NCI-H2196 (cell line): Measurements from ENCODE around the gene ACLY.
"Not testable (repeated sequence)": the region's sequence is repeated elsewhere in the genome, so short reads cannot be mapped to it uniquely, and the experiment has no call there.

ENCODE experiments used
- DNase-seq: peaks from one replicate; lab custom pipeline; 2025; ENCODE audit not compliant: unreplicated experiment; lab: John Stamatoyannopoulos, UW

Gene ACLY

GRCh38 chr17:41873559-41874292, 45.0 kb downstream of the ACLY start:
- DNase-seq = no peak

GRCh38 chr17:41871789-41872188, 47.0 kb downstream of the ACLY start:
- DNase-seq = no peak

GRCh38 chr17:41870627-41871026, 48.1 kb downstream of the ACLY start:
- no peak for DNase-seq

DNA sequence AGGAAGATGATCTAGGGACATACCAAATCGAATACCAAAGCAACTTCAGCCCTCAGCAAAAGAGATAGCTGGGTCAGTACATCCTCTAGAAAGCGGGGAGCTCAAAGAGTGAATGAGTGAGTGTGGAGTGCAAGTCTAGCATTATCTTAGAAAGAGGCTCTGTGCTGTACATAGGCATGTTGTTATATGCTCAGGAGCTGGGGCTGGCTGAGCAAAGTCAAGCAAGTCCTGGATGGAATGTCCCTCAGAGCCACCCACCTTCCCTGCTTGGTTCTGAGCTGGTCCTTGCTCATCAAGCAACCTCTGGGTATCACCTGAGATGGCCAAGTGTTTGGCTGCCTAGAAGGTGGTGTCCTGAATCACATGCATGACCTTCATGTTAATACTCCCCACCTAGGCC, 48.7 kb downstream of the ACLY start:
- no peak for DNase-seq

- no peak for DNase-seq
Measured at GRCh38 chr17:41869426-41869825, 49.3 kb downstream of the ACLY start.

- DNase-seq = no peak
Measured at GRCh38 chr17:41868568-41868967, 50.2 kb downstream of the ACLY start.

- DNase-seq = no peak
Measured at GRCh38 chr17:41865596-41865893, 53.2 kb downstream of the ACLY start.

GRCh38 chr17:41864836-41865595, 53.7 kb downstream of the ACLY start, which contains the start of gene KLHL11:
Gene KLHL11 (minus strand): TSS chr17:41865423. CDS start chr17:41865370, 53 bp downstream.
- DNase-seq = peak; percentile 74

DNA sequence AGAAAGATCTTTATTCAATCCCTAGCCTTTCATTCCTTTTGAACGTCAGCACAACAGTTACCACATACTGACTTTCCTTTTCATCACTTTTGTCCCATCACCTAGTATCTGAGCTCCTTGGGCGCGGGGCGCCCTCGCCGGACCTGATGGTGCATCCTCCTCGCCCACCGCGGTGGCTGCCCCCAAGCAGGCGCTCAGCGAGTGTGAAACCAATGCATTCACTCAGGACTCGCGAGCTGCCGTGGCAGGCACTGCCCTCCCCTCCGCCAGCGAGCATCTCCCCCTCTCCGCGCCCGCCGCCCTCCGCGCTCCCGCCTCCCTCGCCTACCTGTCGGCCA, 54.3 kb downstream of the ACLY start:
- DNase-seq = no peak

GRCh38 chr17:41863074-41863848, 55.5 kb downstream of the ACLY start:
- no peak for DNase-seq

DNA sequence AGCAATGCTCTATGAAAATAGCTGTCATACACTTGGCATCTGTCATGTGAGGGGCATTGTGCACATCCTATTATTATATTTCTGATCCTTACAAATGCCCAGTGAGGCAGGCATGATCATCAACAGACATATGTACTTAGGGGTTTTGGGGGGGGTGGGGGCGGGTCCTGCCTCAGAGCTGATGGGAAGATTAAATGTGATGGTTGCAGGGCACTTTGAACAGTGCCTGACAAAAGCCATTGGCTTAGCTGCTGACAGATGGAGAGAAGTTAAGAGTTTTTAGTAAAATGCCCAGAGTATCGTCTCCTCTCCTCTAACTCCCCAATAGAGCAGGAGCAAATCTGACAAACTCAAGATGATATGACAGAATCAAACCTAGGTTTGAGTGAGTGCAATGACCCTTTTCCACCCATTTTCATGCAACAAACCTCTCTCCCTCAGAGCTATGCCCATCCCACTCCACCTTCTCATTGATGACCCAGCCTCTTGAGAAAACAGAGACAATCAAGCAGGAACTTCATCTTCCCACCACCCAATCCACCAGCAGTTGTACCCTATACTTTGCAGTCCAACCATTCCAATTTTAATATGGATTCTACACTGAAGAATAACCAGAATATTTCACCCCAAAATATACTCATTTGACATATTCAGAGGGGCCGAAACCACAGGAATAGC, 58.4 kb downstream of the ACLY start:
- DNase-seq = no peak

DNA sequence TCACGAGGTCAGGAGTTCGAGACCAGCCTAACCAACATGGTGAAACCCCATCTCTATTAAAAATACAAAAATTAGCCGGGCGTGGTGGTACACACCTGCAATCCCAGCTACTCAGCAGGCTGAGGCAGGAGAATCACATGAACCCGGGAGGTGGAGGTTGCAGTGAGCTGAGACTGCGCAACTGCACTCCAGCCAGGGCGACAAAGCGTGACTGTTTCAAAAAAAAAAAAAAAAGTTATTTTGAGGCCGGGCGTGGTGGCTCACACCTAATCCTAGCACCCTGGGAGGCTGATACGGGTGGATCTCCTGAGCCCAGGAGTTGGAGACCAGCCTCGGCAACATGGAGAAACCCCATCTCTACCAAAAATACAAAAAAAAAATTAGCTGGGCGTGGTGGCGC, 67.4 kb downstream of the ACLY start:
- not testable (repeated sequence) for DNase-seq

- DNase-seq = no peak
Measured at GRCh38 chr17:41849251-41849990, 69.3 kb downstream of the ACLY start.

GRCh38 chr17:41848788-41849187, 70.0 kb downstream of the ACLY start:
- no peak for DNase-seq

- DNase-seq = no peak
Measured at GRCh38 chr17:41844971-41845370, 73.8 kb downstream of the ACLY start.

DNA sequence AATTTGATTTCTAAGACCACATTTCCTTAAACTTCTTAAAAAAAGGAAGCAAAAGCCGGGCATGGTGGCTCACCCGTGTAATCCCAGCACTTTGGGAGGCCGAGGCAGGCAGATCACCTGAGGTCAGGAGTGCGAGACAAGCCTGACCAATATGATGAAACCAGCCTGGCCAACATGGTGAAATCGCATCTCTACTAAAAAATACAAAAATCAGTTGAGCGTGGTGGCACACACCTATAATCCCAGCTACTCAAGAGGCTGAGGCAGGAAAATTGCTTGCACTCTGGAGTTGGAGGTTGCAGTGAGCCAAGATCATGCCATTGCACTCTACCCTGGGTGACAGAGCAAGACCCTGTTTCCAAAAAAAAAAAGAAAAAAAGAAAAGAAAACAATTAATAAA, 78.0 kb downstream of the ACLY start:
- DNase-seq = not testable (repeated sequence)

DNA sequence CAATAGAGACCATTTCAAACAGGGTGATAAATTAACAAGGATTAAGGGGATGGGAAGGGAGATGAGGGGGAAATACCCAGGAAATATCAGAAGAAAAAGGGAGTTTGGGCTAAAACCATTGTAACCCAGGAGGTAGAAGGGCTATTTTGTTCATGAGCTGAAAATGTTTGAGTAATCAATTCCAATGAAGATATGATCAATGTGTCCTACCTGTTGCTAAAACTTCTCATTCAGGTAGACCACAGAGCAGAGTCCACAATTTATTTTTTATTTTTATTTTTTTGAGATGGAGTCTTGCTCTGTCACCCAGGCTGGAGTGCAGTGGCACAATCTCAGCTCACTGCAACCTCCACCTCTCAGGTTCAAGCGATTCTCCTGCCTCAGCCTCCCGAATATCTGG, 79.3 kb downstream of the ACLY start:
- DNase-seq = not testable (repeated sequence)

DNA sequence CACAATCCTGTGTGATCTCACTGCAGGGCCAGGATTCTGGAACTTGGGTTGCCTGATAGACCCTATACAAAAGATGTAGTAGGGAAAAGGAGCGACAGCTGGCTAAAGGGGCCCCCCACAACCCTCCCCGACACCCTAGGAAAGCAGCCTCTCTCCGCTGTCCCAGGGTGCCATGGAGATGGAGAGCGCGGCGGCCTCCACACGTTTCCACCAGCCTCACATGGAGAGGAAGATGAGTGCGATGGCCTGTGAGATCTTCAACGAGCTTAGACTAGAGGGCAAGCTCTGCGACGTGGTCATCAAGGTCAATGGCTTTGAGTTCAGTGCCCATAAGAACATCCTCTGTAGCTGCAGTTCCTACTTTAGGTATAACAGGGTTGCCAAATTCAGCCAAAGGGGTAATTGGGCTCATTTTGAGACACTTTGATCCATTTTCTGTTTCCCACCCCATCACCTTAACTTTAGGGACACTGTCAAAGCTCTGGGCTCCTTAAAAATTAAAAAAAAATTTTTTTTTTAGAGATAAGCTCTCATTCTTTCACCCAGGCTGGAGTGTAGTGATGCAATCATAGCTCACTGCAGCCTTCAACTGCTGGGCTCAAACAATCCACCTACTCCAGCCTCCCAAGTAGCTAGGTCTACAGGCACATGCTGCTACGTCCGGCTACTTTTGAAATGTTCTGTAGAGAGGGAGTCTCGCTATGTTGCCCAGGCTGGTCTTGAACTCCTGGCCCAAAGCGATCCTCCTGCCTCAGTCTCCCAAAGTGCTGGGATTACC, 80.8 kb downstream of the ACLY start, which contains the start of gene KLHL10:
KLHL10 (plus strand) TSS at position 65 of the 778 bp plus-strand sequence; CDS start at position 173, 108 bp downstream.
- no peak for DNase-seq

DNA sequence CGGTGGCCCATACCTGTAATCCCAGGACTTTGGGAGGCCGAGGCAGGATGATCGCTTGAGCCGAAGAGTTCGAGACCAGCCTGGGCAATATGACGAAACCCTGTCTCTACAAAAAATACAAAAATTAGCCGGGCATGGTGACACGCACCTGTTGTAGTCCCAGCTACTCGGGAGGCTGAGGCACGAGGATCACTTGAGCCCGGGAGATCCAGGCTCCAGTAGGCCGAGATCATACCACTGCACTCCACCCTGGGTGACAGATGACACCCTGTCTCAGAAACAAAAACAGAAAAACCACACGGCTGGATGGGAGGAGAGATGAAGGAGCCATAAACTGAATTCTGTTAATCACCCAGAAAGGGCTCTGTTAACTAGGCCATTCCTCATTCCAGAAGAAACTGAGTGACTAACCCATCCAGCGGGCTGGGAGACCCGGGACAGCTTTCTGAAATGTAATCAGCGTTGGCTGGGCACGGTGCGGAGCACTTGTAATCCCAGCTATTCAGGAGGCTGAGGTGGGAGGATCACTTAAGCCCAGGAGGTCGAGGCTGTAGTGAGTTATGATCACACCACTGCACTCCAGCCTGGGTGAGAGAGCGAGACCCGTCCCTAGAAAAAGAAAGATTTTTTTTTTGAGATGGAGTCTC, 82.1 kb downstream of the ACLY start:
- DNase-seq = no peak
